Measurements from ENCODE around the gene DMRTA2. TPM values are rescaled to one million over a fixed set of nuclear protein-coding genes. Genes with fewer than 3 reads are reported as not detected.

DMRTA2 gene
- total RNA-seq, 1 donor from 2014 or later = not detected

DNA sequence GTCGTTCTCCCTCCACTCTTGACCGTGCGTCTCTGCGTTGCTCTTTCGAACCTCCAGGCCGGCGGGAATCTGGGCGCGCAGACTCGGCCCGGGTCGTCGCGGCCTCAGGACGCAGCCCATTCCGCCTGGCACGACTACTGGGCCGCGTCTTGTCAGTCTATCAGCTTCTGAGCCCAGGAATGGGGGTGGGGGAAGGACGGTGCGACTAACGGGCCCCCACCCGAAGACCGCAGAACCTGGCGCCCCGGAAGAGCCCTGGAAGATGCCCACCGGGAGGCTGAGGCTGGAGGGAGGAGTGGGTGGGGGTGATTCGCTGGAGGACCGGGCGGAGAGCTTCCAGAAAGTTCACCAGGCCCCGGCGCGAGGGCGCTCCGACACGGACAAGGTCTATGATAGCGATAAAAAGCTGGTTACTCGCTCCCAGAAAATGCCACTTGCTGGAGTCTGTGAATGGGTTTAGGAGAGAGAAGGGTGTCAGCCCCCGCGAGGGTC, 1.7 kb upstream of the DMRTA2 start:
- ATAC-seq = no peak
- DNase-seq (ENCODE audit: low spot score) = no peak
- intact Hi-C loops (cut with DNase I) = no loop called here

DNA sequence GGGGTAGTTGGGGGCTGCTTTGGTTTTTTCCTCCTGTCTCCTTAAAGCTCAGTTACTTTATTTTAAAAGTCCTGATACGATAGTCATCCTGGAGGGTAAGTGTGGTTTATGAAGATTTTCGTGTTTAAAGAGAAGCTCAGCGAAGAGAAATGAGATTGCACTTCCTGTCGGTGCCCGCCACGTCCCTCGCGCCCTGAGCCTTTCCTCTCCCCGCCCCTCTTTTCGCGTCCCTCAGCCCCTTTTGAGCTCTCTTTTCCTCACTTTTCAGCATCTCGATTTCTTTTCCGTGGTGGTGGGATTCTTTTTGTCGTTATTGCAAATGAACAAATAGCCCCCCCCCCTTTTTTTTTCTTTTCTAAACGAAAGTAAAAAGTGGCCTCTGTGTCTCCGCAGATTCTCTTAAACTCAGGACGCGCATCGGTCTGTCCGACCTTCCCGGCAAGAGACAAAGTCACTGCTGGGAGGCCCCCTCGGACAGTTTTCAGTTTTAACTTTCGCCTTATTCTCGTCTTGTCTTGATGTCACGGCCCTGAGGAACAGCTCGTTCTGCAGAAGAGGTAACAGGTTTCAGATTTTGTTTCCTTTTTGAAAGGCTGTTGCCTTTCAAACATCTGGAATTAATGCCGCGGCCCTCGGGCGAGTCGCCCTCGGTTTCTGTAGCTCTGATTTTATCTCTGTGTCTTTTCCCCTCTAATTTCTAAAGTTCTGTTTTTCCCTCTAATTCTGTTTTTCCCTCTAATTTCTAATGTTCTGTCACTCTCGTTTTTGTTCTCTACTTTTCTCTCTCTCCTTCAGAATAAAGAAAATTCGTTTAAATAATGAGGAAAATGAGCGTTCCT, 1.0 kb upstream of the DMRTA2 start:
- ATAC-seq = no peak
- DNase-seq (ENCODE audit: low spot score) = no peak
- intact Hi-C loops (cut with DNase I) = no loop called here

DNA sequence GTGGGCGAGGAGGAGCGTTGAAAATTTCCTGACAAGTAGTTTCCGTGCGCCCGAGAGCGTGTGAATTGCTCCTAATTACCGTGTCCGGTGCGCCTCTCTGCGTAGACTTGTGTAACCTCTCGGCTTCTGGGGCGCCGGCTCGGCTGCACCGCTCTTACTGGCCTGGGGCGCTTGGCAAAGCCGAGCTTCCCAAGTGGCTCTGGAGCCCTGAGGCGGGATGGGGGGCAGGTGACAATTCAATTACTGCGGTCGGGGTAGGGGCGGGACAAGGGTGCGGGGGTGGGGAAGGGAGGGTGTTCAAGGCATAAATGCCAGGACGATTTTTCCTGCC, 392 bp upstream of the DMRTA2 start:
- DNase-seq (ENCODE audit: low spot score) = no peak
- intact Hi-C loops (cut with DNase I) = no loop called here
- no peak for ATAC-seq

DNA sequence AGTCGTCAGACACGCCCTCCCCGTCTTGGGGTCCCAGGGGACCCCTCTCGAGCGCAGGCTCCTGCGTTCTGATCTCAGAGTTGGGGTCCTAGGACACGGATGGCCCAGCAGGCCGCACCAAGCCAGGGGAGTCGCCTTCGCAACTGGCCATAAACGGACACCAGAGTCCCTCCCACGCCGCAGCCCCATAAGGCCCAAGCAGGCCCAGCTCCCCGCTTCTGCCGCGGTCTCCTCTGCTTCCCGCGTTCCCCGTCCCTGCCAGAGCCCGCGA, 633 bp downstream of the DMRTA2 start:
- ATAC-seq (no peak), DNase-seq (ENCODE audit: low spot score) (no peak)
- intact Hi-C loops (cut with DNase I) = no loop called here

DNA sequence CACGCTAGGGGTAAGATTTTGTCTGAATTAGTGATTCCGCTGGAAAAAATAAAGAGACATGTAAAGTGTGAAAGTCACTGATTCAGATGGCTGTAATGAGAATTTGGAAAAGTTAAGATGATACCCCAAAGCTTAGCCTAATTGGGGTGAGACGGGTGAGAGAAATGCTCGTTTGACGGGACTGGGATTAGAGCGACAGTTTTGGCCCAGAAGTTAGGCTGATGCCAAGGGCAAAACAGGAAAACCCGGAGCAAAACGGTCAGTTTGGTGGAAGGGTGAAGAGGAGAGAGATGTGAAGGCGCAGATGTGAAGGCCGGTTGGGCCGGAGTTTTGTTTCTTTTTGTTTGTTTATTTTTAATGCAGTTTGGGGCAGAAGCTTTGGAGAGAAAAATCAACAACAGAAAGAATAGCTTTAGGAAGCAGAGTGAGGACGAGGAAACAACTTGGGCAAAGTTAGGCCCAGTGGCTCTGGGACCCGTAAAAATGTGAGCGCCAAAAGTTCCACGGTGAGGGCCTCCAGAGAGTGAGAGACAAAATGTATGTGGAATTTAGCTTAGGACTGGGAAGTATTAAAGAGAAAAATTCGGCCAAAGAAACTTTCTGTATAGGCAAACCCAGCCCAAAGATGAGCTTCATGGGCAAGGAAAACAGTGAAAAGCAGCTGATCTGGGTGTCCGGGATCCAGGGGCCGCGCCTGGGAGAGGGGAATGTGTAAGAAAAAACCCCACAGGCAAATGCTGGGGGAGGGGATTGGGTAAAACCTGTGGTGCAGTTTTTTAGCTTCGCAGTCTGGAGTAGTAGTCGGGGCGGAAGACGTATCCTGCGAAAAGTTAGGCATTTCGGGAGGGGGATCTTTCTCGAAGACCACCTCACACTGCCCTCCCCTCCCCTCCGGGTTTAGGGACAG, 1.2 kb downstream of the DMRTA2 start:
- intact Hi-C loops (cut with DNase I) = no loop called here
- no peak for ATAC-seq
- DNase-seq (ENCODE audit: low spot score) = no peak

DNA sequence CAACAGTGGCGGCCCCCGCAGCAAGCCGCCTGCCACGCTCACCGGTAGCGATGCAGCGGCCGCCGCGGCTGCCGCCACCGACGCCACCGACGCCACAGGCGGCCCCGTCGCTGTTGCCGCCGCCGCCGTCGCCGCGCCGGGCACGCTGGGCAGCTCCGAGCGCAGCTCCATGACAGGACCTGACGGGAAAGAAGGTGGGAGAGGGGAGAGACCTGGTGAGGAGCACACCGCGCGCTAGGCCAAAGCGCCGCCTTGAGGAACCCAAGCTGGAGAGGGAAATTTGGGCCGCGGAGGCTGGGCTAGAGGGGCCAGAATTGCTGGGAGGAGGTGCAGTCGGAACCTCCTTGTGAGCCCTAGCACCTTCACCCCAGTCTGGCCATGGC, 1.9 kb downstream of the DMRTA2 start:
- DNase-seq (ENCODE audit: low spot score) = no peak
- ATAC-seq = no peak
- intact Hi-C loops (cut with DNase I) = no loop called here

DNA sequence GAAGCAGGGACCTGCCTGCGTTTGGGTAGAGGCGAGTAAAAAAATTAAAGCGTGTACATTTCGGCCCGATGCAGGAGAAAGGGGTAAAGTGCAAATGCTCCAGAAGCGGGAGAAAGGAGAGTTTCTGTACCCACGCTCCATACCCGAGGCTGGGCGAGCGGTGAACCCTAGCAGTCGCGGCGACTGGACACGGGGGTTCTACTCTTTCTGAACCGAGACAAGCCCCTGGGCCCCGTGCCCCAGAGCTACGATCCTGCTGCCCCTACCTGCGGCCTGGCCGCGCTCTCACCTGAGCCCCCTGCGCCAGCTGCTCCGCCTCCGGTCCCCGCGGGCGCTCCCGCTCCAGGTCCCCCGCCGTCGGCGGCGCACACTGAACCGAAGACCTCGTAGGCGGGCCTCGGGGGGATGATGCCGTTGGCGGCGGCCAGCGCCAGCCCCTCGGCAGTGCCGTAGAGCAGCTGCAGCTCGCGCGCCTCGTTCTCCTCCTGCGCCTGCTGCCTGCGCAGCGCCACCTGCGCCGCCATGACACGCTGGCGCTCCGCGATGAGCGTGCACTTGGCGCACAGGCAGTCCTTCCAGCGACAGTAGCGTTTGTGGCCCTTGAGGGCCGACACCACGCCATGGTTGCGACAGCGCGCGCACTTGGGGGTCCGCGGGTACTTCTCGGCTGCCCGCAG, 2.4 kb downstream of the DMRTA2 start:
- DNase-seq (ENCODE audit: low spot score) = no peak
- intact Hi-C loops (cut with DNase I) = no loop called here
- ATAC-seq = no peak

DNA sequence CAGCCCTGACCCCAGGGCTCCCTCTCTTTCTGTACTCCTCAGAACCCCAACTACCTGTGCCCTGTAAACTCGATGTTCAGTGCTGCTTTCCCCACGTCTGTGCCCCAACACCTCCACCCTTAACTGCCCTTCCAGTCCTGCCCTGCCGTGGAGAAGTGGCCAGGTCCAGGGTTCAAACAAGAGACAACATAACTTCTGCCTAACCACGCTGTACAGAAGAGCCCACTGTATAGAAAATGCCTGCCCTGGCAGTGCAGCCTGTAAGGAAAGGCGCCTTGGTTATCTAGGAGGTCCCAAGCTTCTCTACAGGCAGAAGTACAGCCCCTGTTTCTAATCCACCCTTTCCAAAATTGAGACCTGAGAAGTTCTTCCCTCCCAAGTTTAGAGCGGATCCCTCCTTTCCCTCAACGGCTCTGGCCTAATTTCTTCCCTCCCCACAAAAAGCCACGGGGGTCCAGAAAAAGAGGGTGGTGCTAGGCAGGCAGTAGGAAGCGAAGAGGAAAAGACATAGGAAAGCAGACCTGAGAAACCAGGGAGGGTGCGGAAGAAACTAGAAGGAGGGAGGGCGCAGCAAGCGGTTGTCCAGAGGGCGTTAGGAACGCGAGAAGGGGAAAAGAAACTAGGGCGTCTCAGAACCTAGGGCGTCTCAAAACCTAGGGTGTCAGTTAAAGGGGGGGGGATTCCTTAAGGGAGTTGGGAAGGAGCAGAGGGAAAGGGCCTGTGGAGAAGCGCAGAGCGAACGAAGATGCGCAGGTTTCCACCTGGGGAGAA, 3.2 kb downstream of the DMRTA2 start:
- intact Hi-C loops (cut with DNase I) = no loop called here
- no peak for ATAC-seq
- no peak for DNase-seq (ENCODE audit: low spot score)

DNA sequence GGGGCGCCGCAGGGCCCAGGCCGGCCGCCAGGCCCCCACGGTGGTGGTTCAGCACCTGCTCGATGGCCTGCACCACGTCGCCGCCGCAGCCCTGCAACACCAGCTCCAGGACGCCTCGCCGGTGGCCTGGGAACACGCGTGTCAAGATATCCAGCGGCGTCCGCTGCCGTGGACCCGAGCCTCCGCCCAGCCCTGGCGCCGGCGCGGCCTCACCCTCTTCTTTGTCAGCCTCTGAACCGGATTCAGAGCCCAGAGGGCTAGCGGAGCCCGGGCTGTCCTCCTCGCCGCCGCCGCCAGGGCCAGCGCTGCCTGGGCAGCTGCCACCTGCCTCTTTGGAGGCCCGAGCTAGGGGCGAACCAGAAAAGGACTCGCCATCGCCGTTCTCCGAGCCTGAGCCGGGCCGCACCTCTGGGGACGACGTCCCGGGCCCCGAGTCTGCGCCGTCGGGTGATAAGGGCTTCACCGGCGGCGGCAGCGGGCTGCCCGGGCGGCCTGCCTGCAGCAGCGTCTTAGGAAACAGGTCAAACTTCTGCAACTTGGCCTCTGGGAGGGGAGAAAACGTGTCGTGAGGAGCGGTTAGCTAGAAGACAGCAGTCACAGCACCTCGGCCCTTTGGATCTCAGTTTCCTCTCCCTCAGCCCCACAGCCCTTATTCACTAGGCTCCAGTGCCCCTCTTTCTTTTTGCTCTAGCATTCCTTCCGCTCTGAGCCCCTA, 3.9 kb downstream of the DMRTA2 start:
- no peak for DNase-seq (ENCODE audit: low spot score)
- intact Hi-C loops (cut with DNase I) = no loop called here
- ATAC-seq = no peak

DNA sequence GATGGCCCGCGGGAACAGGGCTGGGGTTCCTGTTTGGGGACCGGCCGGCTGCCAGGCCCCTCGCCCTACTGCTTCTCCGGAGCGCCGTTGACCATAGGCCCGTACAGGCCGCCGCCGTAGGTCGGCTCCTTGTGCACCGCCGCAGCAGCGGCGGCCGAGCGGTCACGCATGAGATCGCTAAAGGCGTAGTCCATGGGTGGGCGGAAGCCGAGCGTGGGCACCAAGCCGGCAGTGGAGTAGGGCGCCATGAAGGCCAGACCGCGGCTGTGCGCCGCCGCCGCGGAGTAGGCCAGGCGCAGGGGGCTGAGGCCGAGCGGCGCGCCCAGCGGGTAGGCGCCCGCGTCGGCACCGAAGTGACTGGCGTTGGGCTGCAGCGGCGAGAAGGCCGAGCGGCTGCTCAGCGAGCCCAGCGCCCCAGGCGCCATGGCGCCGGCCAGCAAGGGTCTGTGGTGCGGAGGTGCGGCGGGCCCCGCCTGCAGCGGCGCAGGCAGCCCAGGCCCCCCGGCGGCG, 4.6 kb downstream of the DMRTA2 start:
- intact Hi-C loops (cut with DNase I) = no loop called here
- DNase-seq (ENCODE audit: low spot score) = no peak
- no peak for ATAC-seq

DNA sequence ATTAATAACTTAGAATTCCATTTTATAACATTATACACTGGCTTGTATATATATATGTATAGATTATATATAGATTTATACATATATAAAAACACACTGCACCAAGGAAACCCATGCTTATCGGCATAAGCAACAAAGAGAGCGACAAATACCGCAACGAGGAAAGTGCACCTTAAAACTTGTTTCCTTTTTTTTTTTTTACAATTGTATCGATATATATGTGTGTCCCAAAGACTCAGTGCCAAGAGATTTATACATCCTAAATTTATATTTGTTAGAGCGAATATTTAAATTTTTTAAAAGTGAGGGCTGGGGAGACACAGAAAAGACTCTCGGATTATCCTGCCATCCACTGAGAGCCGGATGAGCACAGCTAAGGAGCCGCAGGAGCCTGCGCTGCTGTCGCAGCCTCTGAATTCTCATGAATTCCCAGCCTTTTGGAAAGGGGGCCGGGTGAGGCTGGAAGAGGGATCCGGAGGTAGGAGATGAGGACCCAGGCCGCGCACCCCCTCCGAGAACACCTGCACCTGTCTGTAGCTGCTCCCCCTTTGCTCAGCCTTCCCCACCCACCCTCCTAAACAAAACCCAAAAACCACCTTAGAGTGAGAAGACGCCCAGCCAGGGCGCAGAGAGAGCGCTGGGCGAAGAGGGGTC, 5.2 kb downstream of the DMRTA2 start:
- no peak for ATAC-seq
- no peak for DNase-seq (ENCODE audit: low spot score)
- intact Hi-C loops (cut with DNase I) = no loop called here

DNA sequence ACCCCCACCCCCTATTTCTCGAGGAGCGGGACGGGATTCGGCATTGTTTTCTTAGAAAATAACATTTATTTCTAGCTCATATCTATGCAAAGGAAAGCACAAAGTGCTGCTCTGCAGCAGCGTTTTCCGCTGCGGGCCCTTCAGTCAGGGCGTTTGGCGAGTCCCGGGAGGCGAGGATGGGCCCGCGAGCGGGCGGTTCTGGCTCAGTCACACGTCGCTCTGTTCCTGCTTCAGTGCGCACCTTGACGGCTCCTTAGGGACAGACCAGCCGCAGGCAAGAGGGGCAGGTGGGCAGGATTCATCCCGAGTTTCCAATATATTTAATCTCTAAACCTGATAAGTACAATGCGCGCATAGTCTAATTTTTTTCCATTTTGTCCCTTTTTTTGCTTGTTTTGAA, 5.7 kb downstream of the DMRTA2 start:
- ATAC-seq (no peak), DNase-seq (ENCODE audit: low spot score) (no peak)
- intact Hi-C loops (cut with DNase I) = no loop called here

DNA sequence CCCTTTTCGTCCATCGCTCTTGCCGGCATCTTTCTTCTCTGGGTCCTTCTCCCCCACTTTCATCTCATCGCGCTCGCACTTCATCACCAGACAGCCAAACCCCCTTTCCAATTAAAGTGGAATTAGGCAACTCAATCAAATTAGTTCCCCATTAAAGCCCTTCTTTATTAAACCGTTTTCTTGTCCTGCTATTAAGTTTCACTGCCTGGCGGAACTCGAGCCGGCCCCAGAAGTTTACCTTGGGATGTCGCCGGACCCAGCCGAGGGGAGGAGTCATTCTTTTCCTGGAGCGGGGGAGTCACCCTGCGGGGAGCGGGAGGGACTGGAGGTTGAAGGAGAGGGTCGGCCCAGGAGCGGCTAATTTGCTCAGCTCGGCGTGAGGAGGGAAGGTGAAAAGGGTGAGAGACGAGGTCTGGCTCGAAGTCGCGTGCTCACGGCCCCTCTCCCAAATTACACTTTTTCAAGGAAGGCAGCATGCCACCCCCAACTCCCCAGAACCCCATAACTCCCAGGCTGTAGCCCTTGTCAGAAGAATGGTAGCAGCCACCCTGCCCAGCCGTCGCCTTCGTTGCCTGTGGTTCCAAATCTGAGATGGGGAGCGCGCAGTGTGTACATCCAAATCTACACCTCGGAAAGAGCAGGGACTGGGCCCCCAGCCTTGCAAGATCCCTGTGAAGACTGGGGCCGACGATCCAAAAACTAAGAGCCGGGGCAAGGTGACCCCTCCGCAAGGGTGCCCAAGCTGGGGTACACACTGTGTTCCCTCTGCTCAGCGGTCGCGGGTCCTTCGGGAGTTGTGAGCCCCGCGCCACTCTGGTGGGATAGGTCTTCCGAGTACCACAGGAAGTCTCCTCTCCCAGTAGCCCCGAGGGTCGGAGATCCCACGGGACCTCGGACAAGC, 6.4 kb downstream of the DMRTA2 start:
- DNase-seq (ENCODE audit: low spot score) (no peak), ATAC-seq (no peak)
- intact Hi-C loops (cut with DNase I) = no loop called here

DNA sequence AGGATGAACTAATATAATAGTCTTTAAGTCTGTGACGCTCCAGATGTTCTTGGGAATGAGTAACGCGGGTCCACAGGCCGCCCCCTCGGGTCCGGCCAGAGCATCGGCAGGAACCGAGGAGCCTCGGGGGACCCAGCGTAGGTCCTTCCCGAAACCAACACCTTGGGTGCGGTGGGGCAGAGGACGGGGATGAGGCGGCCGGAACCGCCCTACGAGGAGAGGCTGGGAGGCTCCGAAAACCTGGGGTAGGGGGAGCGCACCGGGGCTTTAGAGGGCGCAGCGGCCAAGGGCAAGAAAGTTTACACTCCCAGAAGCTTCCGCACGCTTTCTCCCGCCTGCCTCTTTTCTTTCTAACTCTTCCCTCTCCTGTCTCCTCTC, 7.1 kb downstream of the DMRTA2 start:
- intact Hi-C loops (cut with DNase I) = no loop called here
- ATAC-seq = no peak

DNA sequence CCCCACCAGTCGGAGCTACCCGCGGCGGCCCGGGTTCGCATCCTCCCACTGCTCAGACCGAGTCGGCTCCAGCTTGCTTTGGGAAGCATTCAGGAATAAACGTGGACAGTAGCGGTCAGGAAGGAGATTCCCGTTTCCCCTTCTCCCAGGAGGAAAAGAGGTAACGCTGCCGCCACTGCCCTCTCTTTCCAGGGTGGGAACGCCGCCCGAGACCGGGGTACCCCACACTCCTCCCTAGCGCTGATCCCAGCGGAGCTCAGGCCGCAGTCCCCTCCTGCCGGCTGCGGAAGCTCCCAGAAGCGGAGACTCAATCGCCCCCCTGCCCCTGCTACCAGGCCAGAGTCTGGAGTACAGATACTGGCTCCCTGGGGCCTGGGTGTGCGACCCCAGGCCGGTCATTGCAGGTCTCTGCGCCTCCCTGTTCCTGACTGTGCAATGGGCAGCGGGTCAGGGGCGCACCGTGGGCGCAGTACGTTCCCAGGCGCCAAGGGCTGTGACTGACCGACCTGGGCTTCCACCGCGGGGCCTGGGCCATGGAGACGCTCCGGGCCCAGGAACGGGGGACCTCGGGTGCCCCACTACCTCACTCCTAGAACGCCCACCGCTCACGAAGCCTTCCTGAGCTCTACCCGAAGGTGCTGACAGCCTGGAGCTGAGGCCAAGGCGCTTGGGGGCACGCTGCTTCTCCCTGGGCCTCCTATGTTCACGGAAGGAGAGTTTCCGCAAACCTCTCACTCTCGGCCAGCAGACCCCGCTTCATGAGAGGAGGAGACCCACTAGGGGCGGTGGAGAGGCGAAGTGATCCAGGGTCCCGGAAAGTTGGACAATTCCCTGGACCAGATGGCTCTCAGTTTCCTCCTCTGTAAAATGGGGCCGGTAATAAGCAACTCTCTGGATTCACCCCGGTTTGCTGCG, 7.8 kb downstream of the DMRTA2 start:
- DNase-seq (ENCODE audit: low spot score) (no peak), ATAC-seq (no peak)
- intact Hi-C loops (cut with DNase I) = no loop called here

More for the DNA sequence above, 7.1 kb downstream of the DMRTA2 start:
- no peak for DNase-seq (ENCODE audit: low spot score)

DNA sequence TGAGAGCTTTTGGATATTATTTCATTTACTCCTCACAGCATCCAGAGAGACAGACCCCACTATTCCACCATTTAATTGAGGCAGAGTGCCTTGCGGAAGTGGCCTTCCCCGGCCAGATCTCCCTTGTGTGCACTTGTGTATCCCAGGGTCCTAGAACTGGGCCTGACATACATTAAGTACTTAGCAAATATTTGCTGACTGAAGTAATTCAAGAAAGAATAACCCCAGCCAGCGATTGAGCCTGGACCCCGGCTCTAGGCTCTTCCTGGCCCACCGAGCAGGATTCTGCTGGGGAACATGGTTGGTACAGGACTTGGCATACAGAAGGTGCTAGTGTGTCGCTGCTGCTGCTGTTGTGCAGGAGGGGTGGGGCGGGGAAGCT, 8.4 kb downstream of the DMRTA2 start:
- DNase-seq (ENCODE audit: low spot score) = no peak
- no peak for ATAC-seq
- intact Hi-C loops (cut with DNase I) = no loop called here
